H1 (cell line): ENCODE measurements around the gene TSEN34. TPM values are rescaled to one million over a fixed set of nuclear protein-coding genes. Genes with fewer than 3 reads are reported as not detected.
A peak's percentile ranks its signal among the peaks of the same experiment; 100 is the strongest.

Source experiments
- CTCF ChIA-PET: fragments of 300-600 bp; sonication (Branson Sonifier 250); formaldehyde crosslinking; loops from one replicate; lab custom pipeline; 2021; ENCODE audit not compliant: partially characterized antibody; lab: Charles Lee
- POLR2A ChIA-PET: fragments of 300-600 bp; sonication (Branson Sonifier 250); formaldehyde crosslinking; loops from one replicate; lab custom pipeline; 2021; ENCODE audit warnings: inconsistent platforms; ENCODE audit not compliant: partially characterized antibody; lab: Charles Lee
- DNase-seq, 2 experiments: peaks; one replicate each; pipeline versions ENCODE4 v3.0.0 to v3.0.0-alpha.2; 2010 to 2022; ENCODE audit warnings: low spot score in 2 of 2, low read depth in 1 of 2, mixed read lengths in 1 of 2
- FAIRE-seq: peaks from 2 replicates; lab custom pipeline; 2011; peaks lifted over from hg19 to GRCh38; lab: Jason Lieb, UNC
- H2AFZ ChIP-seq: 2 replicates; pipeline ENCODE4 v1.8.1; 2012; ENCODE audit warnings: low read length, inconsistent platforms
- H2AK5ac ChIP-seq: 2 replicates; pipeline ENCODE4 v1.6.1; 2013; ENCODE audit warnings: low read depth, low read length
- H2BK120ac ChIP-seq: replicated peaks from 2 replicates; pipeline ENCODE3; 2013; ENCODE audit warnings: low read depth, low read length, inconsistent platforms
- H2BK12ac ChIP-seq: 2 replicates; pipeline ENCODE4 v1.6.1; 2013; ENCODE audit warnings: low read depth, low read length
- H2BK15ac ChIP-seq: 2 replicates; pipeline ENCODE4 v1.6.1; 2013; ENCODE audit warnings: low read length
- H2BK20ac ChIP-seq: 2 replicates; pipeline ENCODE4 v1.6.1; 2013; ENCODE audit warnings: low read length
- H2BK5ac ChIP-seq: 2 replicates; pipeline ENCODE4 v1.6.1; 2013; ENCODE audit warnings: low read depth, low read length
- H3K14ac ChIP-seq: 2 replicates; pipeline ENCODE4 v1.6.1; 2013; ENCODE audit warnings: inconsistent platforms; ENCODE audit not compliant: insufficient read length
- H3K18ac ChIP-seq: 2 replicates; pipeline ENCODE4 v1.6.1; 2013; ENCODE audit warnings: low read length; ENCODE audit errors: extremely low read depth
- H3K23ac ChIP-seq: 2 replicates; pipeline ENCODE4 v1.6.1; 2013; ENCODE audit warnings: inconsistent platforms; ENCODE audit not compliant: insufficient read length
- H3K23me2 ChIP-seq: 2 replicates; pipeline ENCODE4 v1.6.1; 2013; ENCODE audit warnings: low read depth, low read length
- H3K27ac ChIP-seq: 2 replicates; pipeline ENCODE4 v1.6.1; 2011; ENCODE audit warnings: low read depth, low read length, inconsistent platforms
- H3K27me3 ChIP-seq, 4 experiments: replicated peaks in 1 of 4; 1 replicate in 1 of 4; 2 replicates in 3 of 4; pipeline versions ENCODE4 v1.6.1 to v1.8.1; 2011 to 2013; ENCODE audit warnings: low read length in 3 of 4, mild to moderate bottlenecking in 3 of 4, inconsistent platforms in 2 of 4, mixed read lengths in 2 of 4, moderate library complexity in 1 of 4; ENCODE audit not compliant: control insufficient read depth in 3 of 4, insufficient read depth in 3 of 4; ENCODE audit errors: extremely low read depth in 1 of 4
- H3K36me3 ChIP-seq, 4 experiments: 2 replicates each; pipeline versions ENCODE4 v1.6.1 to v1.8.1; 2011 to 2013; ENCODE audit warnings: mild to moderate bottlenecking in 4 of 4, low read length in 3 of 4, moderate library complexity in 2 of 4, control low read depth in 1 of 4, inconsistent platforms in 1 of 4; ENCODE audit not compliant: insufficient read depth in 4 of 4, control insufficient read depth in 2 of 4
- H3K4ac ChIP-seq: replicated peaks from 2 replicates; pipeline ENCODE3; 2013; ENCODE audit warnings: low read length, low read depth, mixed read lengths, inconsistent platforms; ENCODE audit not compliant: insufficient read length
- H3K4me1 ChIP-seq, 4 experiments: replicated peaks in 1 of 4; 1 replicate in 1 of 4; 2 replicates in 3 of 4; pipeline versions ENCODE4 v1.6.1 to v1.8.1; 2011 to 2013; ENCODE audit warnings: low read length in 3 of 4, inconsistent platforms in 2 of 4, mixed read lengths in 1 of 4; ENCODE audit not compliant: insufficient read depth in 4 of 4, control insufficient read depth in 3 of 4
- H3K4me2 ChIP-seq, 2 experiments: 2 replicates each; pipeline versions ENCODE4 v1.6.1 to v1.8.1; 2011 to 2013; ENCODE audit warnings: low read depth in 2 of 2, low read length in 2 of 2, control low read depth in 1 of 2, inconsistent platforms in 1 of 2, mild to moderate bottlenecking in 1 of 2; ENCODE audit not compliant: insufficient read depth in 1 of 2
- H3K4me3 ChIP-seq, 4 experiments: fragments of 200-600, 300-600 bp in 1 of 4; sonication (generic), shearing (Covaris generic), sonication (Bioruptor Twin) in 1 of 4; 2 replicates each; pipeline versions ENCODE4 v1.5.1 to v1.8.1; 2011 to 2016; ENCODE audit warnings: low read length in 4 of 4, low read depth in 3 of 4, control low read depth in 2 of 4, inconsistent platforms in 2 of 4, mild to moderate bottlenecking in 2 of 4, mixed read lengths in 1 of 4, moderate library complexity in 1 of 4; ENCODE audit not compliant: insufficient read depth in 2 of 4; ENCODE audit errors: extremely low read depth in 1 of 4
- H3K56ac ChIP-seq: replicated peaks from 2 replicates; pipeline ENCODE3; 2013; ENCODE audit warnings: low read depth, mild to moderate bottlenecking, mixed read lengths, low read length, inconsistent platforms; ENCODE audit not compliant: insufficient read length
- H3K79me1 ChIP-seq: 2 replicates; pipeline ENCODE4 v1.6.1; 2013; ENCODE audit warnings: low read depth, low read length, control low read depth
- H3K79me2 ChIP-seq, 2 experiments: 2 replicates each; pipeline versions ENCODE4 v1.6.1 to v1.8.1; 2012 to 2013; ENCODE audit warnings: low read length in 2 of 2, mild to moderate bottlenecking in 2 of 2, inconsistent platforms in 1 of 2; ENCODE audit not compliant: insufficient read depth in 2 of 2, control insufficient read depth in 1 of 2
- H3K9ac ChIP-seq, 4 experiments: replicated peaks in 1 of 4; 1 replicate in 1 of 4; 2 replicates in 3 of 4; pipeline versions ENCODE4 v1.6.1 to v1.8.1; 2011 to 2013; ENCODE audit warnings: low read depth in 3 of 4, low read length in 3 of 4, control low read depth in 2 of 4, mild to moderate bottlenecking in 2 of 4, moderate library complexity in 2 of 4, inconsistent platforms in 1 of 4; ENCODE audit errors: extremely low read depth in 1 of 4
- H3K9me3 ChIP-seq, 2 experiments: 2 replicates each; pipeline versions ENCODE4 v1.6.1 to v1.8.1; 2012 to 2013; ENCODE audit warnings: mild to moderate bottlenecking in 2 of 2, moderate library complexity in 2 of 2, control low read depth in 1 of 2, inconsistent platforms in 1 of 2, low read depth in 1 of 2, low read length in 1 of 2, mixed read lengths in 1 of 2; ENCODE audit not compliant: insufficient read depth in 2 of 2
- H4K20me1 ChIP-seq, 2 experiments: replicated peaks in 1 of 2; 2 replicates each; pipeline versions ENCODE3 to v1.8.1; 2011 to 2013; ENCODE audit warnings: inconsistent platforms in 2 of 2, low read length in 2 of 2, mild to moderate bottlenecking in 1 of 2; ENCODE audit not compliant: insufficient read depth in 2 of 2, control insufficient read depth in 1 of 2
- H4K5ac ChIP-seq: 2 replicates; pipeline ENCODE4 v1.6.1; 2013; ENCODE audit warnings: low read length, low read depth, mixed read lengths, inconsistent platforms; ENCODE audit not compliant: insufficient read length
- H4K8ac ChIP-seq: 2 replicates; pipeline ENCODE4 v1.8.0; 2013; ENCODE audit warnings: mild to moderate bottlenecking, moderate library complexity, low read length, inconsistent platforms; ENCODE audit not compliant: insufficient read depth; ENCODE audit errors: extremely low read depth
- H4K91ac ChIP-seq: replicated peaks from 2 replicates; pipeline ENCODE3; 2013; ENCODE audit warnings: low read length, mixed read lengths, inconsistent platforms; ENCODE audit not compliant: insufficient read length
- CTBP2 ChIP-seq: IDR thresholded peaks from 2 replicates; pipeline ENCODE4 v1.7.0; 2011; ENCODE audit warnings: borderline replicate concordance, mild to moderate bottlenecking, moderate library complexity, mixed read lengths, low read length; ENCODE audit not compliant: insufficient read depth, insufficient read length
- EZH2 ChIP-seq: fragments of 200-600 bp; sonication (generic); IDR thresholded peaks from 2 replicates; pipeline ENCODE4 v1.7.1; 2012; ENCODE audit warnings: low read depth, mild to moderate bottlenecking, moderate library complexity, low read length, inconsistent platforms; ENCODE audit not compliant: severe bottlenecking
- HDAC6 ChIP-seq: IDR thresholded peaks from one replicate; pipeline ENCODE4 v1.7.1; 2012; ENCODE audit warnings: low read depth, mild to moderate bottlenecking, inconsistent platforms, low read length, moderate library complexity
- JUND ChIP-seq: IDR thresholded peaks from 2 replicates; pipeline ENCODE4 v1.6.1; 2011; ENCODE audit warnings: mild to moderate bottlenecking, improper control_type of control experiment, low read length
- MAFK ChIP-seq: IDR thresholded peaks from 2 replicates; pipeline ENCODE4 v1.6.1; 2012; ENCODE audit warnings: low read depth, mild to moderate bottlenecking, improper control_type of control experiment, low read length
- NRF1 ChIP-seq: IDR thresholded peaks from 2 replicates; pipeline ENCODE4 v1.6.1; 2011; ENCODE audit warnings: mild to moderate bottlenecking, low read depth, low read length, improper control_type of control experiment
- POLR2A ChIP-seq, 2 experiments: IDR thresholded peaks; 1 replicate in 1 of 2; 2 replicates in 1 of 2; pipeline ENCODE4 v1.6.1; 2011; ENCODE audit warnings: low read depth in 2 of 2, low read length in 2 of 2, mild to moderate bottlenecking in 2 of 2; ENCODE audit errors: control extremely low read depth in 1 of 2
- POLR2AphosphoS5 ChIP-seq: IDR thresholded peaks from 2 replicates; pipeline ENCODE4 v1.6.1; 2011; ENCODE audit warnings: low read depth, low read length
- SIRT6 ChIP-seq: IDR thresholded peaks from one replicate; pipeline ENCODE4 v1.7.1; 2012; ENCODE audit warnings: low read length, inconsistent platforms
- WGBS, 2 experiments: shearing (Covaris generic) in 1 of 2; methylation state at CpG; one replicate each; pipeline versions ENCODE4 v1.1.6 to v1.1.7; 2013 to 2015; ENCODE audit warnings: low lambda C conversion rate in 2 of 2, mixed read lengths in 2 of 2, inconsistent platforms in 1 of 2, low coverage in 1 of 2, missing lambda C conversion rate in 1 of 2; ENCODE audit not compliant: insufficient replicate concordance in 2 of 2, insufficient coverage in 1 of 2, insufficient read length in 1 of 2; ENCODE audit errors: extremely low coverage in 1 of 2, missing lambda C conversion rate in 1 of 2; 5-methylcytosine and 5-hydroxymethylcytosine counted together
- polyA plus RNA-seq, 7 experiments: library from polyadenylated mRNA; depleted of rRNA in 3 of 7; stranded (reverse) in 5 of 7; unstranded in 2 of 7; fragments of >200 nt in 5 of 7; fragments of 200-250 nt in 2 of 7; gene quantifications; 1 replicate in 5 of 7; 2 replicates in 1 of 7; 4 replicates in 1 of 7; pipeline versions ENCODE4 v1.2.1 to v1.2.3, GENCODE V29; 2011 to 2013; ENCODE audit warnings: missing spikeins in 2 of 7, mixed read lengths in 2 of 7
- total RNA-seq: library from RNA; stranded (reverse); fragmentation: NEBNext Ultra II Directional; extraction: Animal tissue kit (Norgen Biotek cat#: 25700); gene quantifications from 2 replicates; pipeline ENCODE4 v1.2.1, GENCODE V29; 2021

TSEN34 gene
- total and polyA plus RNA-seq, 2 of the 8 experiments (the other 6 are each of a cell fraction or from before 2014, with no cell fraction given): 22.5 to 52.3 TPM

GRCh38 chr19:54158812-54159351 is 32.2 kb upstream of the TSEN34 start:
- Histone ChIP-seq H2BK5ac (peak overlapping the region; percentile 82), H3K9ac (peak overlapping the region; percentile 53 to 85 (median 78)), H4K91ac (peak overlapping the region; percentile 8), H2BK12ac (peak overlapping the region; percentile 29; the same call in 1 of the 2 replicates), H2BK20ac (no peak overlapping the region), H3K14ac (no peak overlapping the region), H3K4ac (no peak overlapping the region), H2AFZ (no peak overlapping the region), H2AK5ac (no peak overlapping the region), H3K79me2 (no peaks in the 10 kb centered on the region), H3K9me3 (no peaks in the 10 kb centered on the region), H4K20me1 (peaks cover 1 to 19% of the 10 kb centered on the region in 2 experiments), H3K56ac (no peak overlapping the region), H3K4me2 (peak overlapping the region; percentile 93 to 100), H3K23ac (no peak overlapping the region), H3K27ac (peak overlapping the region; percentile 84), H3K4me3 (peak overlapping the region; percentile 81 to 96 (median 81)), H3K18ac (peak overlapping the region; percentile 81; the same call in 1 of the 2 replicates), H3K4me1 (peaks cover 0 to 20% (median 9%) of the 10 kb centered on the region in 4 experiments; a peak in 6 of 7 replicates), H4K5ac (no peak overlapping the region), H3K79me1 (peaks cover 10% of the 10 kb centered on the region), H3K23me2 (peaks cover 15% of the 10 kb centered on the region), H3K27me3 (peaks cover 0 to 8% (median 4%) of the 10 kb centered on the region in 4 experiments; a peak in 4 of 7 replicates), H3K36me3 (peaks cover 15 to 27% (median 22%) of the 10 kb centered on the region in 4 experiments), H4K8ac (no peak overlapping the region), H2BK120ac (no peak overlapping the region), H2BK15ac (peak overlapping the region; percentile 31; the same call in 1 of the 2 replicates)
- ChIA-PET POLR2A (interaction anchor here (0.7 to 14.8 kb wide), 11 partner anchors 10 to 50 kb away, joined by 3 to 348 read pairs (median 4); partner anchors contain the start of genes CNOT3, MBOAT7, PRPF31 and RPS9), CTCF (interaction anchor here (0.6 to 1.7 kb wide), 6 partner anchors 8 to 71 kb away, joined by 3 to 4 read pairs (median 4); no protein-coding TSS in a partner anchor)
- 34% methylated on average over 19 of the region's 19 CpGs; no CpG with 5 or more reads in 1 of the 2 experiments for WGBS, 2 experiments
- no peak for DNase-seq
- TF ChIP-seq JUND: no peak
- no peak for TF ChIP-seq EZH2
- no peak for TF ChIP-seq MAFK
- no peak for TF ChIP-seq HDAC6
- no peak for TF ChIP-seq SIRT6
- peak; percentile 44; the same call in 1 of the 2 replicates for TF ChIP-seq POLR2AphosphoS5
- TF ChIP-seq NRF1: no peak
- TF ChIP-seq POLR2A (IDR thresholded peaks at IDR 0.05; ENCODE audit: control extremely low read depth in 1 of 2, low read depth in 2 of 2, low read length in 2 of 2): 0 out of 3 replicates have a peak, but pooled peaks of 1 of the 2 experiments have one; percentile 34
- TF ChIP-seq CTBP2: no peak
- FAIRE-seq: no peak
